OCI-LY1 (cell line): ENCODE measurements around the gene AKAP9.

Source experiments
- EZH2 ChIP-seq: fragments of 200-600 bp; sonication (generic), shearing (Covaris generic); IDR thresholded peaks from 2 replicates; pipeline ENCODE4 v1.8.0; 2017; ENCODE audit warnings: borderline replicate concordance, mixed run types, mild to moderate bottlenecking, antibody characterized with exemption, low read length, moderate library complexity, mixed read lengths
- TF ChIP-seq, protein P1 (sequence below): fragments of 200-600 bp; sonication (generic), shearing (Covaris generic); IDR thresholded peaks from 2 replicates; pipeline ENCODE4 v1.5.1; 2017; ENCODE audit warnings: mild to moderate bottlenecking, antibody characterized with exemption, low read length, moderate library complexity, mixed read lengths

DNA sequence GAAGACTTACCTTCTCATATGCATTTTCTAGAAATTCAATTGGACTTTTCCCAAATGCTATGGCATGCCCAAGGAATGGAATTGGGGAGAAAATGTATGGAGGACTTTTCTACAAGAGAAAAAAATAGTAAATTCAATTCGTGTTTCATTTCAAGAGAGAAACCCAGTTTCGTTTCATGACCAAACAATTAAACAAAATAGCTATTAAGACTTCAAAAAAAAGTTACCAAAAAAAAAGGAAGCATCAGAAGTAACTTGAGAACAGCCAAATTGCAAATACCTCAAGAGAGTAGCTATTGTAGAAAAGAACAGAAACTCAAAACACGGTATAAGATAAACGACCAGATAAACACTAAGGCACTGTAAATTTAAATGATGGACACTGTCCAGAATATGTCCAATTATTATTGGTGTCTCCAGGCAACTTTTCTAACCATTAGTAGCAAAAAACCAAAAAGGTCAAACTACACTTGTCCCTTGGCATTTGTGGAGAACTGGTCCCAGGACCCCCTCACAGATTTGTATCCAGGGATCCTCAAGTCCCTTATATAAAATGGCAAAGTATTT, 191.2 kb downstream of the AKAP9 start:
- TF ChIP-seq, protein P1, sequence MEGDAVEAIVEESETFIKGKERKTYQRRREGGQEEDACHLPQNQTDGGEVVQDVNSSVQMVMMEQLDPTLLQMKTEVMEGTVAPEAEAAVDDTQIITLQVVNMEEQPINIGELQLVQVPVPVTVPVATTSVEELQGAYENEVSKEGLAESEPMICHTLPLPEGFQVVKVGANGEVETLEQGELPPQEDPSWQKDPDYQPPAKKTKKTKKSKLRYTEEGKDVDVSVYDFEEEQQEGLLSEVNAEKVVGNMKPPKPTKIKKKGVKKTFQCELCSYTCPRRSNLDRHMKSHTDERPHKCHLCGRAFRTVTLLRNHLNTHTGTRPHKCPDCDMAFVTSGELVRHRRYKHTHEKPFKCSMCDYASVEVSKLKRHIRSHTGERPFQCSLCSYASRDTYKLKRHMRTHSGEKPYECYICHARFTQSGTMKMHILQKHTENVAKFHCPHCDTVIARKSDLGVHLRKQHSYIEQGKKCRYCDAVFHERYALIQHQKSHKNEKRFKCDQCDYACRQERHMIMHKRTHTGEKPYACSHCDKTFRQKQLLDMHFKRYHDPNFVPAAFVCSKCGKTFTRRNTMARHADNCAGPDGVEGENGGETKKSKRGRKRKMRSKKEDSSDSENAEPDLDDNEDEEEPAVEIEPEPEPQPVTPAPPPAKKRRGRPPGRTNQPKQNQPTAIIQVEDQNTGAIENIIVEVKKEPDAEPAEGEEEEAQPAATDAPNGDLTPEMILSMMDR = no peak
- no peak for TF ChIP-seq EZH2
